C4-2B (cell line): ENCODE results near the gene GLT8D1.

ENCODE experiments used
- CTCF ChIP-seq: fragments of 450-650 bp; conservative IDR thresholded peaks from 2 replicates; pipeline ENCODE4 v1.5.1; 2017; ENCODE audit warnings: mild to moderate bottlenecking
- ZFX ChIP-seq: fragments of 450-650 bp; IDR thresholded peaks from 2 replicates; pipeline ENCODE4 v1.6.1; 2017

GRCh38 chr3:52710512-52710911 is 4.9 kb upstream of the GLT8D1 start:
- TF ChIP-seq CTCF = no peak
- no peak for TF ChIP-seq ZFX
